ENCODE results near the gene FNDC3B.

FNDC3B gene

GRCh38 chr3:172119266-172119969, 80.0 kb downstream of the FNDC3B start:
- no peak for FAIRE-seq

GRCh38 chr3:172120912-172121311, 81.5 kb downstream of the FNDC3B start:
- FAIRE-seq = no peak

GRCh38 chr3:172121981-172122380, 82.6 kb downstream of the FNDC3B start:
- no peak for FAIRE-seq

- no peak for FAIRE-seq
These were observed 84.9 kb downstream of the FNDC3B start for GRCh38 chr3:172124271-172124670.

GRCh38 chr3:172125053-172125452, 85.7 kb downstream of the FNDC3B start:
- no peak for FAIRE-seq

- FAIRE-seq = peak; percentile 43
These were observed 86.6 kb downstream of the FNDC3B start for GRCh38 chr3:172125963-172126457.

- no peak for FAIRE-seq
These were observed 87.4 kb downstream of the FNDC3B start for GRCh38 chr3:172126741-172127140.

GRCh38 chr3:172127141-172127540, 87.8 kb downstream of the FNDC3B start:
- no peak for FAIRE-seq

GRCh38 chr3:172127929-172128580, 88.7 kb downstream of the FNDC3B start:
- FAIRE-seq = no peak

GRCh38 chr3:172128858-172129257, 89.5 kb downstream of the FNDC3B start:
- FAIRE-seq = no peak

GRCh38 chr3:172129498-172129849, 90.1 kb downstream of the FNDC3B start:
- FAIRE-seq = no peak

- FAIRE-seq = no peak
These were observed 90.7 kb downstream of the FNDC3B start for GRCh38 chr3:172129850-172130716.

- no peak for FAIRE-seq
These were observed 91.3 kb downstream of the FNDC3B start for GRCh38 chr3:172130717-172131050.

GRCh38 chr3:172131746-172132145, 92.4 kb downstream of the FNDC3B start:
- FAIRE-seq = no peak

GRCh38 chr3:172132159-172132586, 92.8 kb downstream of the FNDC3B start:
- no peak for FAIRE-seq

- no peak for FAIRE-seq
These were observed 93.4 kb downstream of the FNDC3B start for GRCh38 chr3:172132721-172133311.

GRCh38 chr3:172133838-172134237, 94.5 kb downstream of the FNDC3B start:
- FAIRE-seq = no peak

- FAIRE-seq = no peak
These were observed 95.0 kb downstream of the FNDC3B start for GRCh38 chr3:172134352-172134751.

GRCh38 chr3:172135185-172135584, 95.8 kb downstream of the FNDC3B start:
- FAIRE-seq = no peak

- no peak for FAIRE-seq
These were observed 96.4 kb downstream of the FNDC3B start for GRCh38 chr3:172135820-172136219.

- FAIRE-seq = no peak
These were observed 97.0 kb downstream of the FNDC3B start for GRCh38 chr3:172136330-172136729.

GRCh38 chr3:172137287-172138192, 98.2 kb downstream of the FNDC3B start:
- FAIRE-seq = no peak

Data from endometrium (tissue), 2 donors.